GM19025 (cell line): Measurements from ENCODE around the gene RAB10.
"Not testable (repeated sequence)": the region's sequence is repeated elsewhere in the genome, so short reads cannot be mapped to it uniquely, and the experiment has no call there.

ENCODE experiments used
- ATAC-seq: cut with Tn5 transposase; IDR thresholded peaks from one replicate; pipeline ENCODE4 v1.9.1; 2021; ENCODE audit warnings: mild to moderate bottlenecking, low read depth, moderate library complexity; ENCODE audit not compliant: unreplicated experiment

RAB10 gene

DNA sequence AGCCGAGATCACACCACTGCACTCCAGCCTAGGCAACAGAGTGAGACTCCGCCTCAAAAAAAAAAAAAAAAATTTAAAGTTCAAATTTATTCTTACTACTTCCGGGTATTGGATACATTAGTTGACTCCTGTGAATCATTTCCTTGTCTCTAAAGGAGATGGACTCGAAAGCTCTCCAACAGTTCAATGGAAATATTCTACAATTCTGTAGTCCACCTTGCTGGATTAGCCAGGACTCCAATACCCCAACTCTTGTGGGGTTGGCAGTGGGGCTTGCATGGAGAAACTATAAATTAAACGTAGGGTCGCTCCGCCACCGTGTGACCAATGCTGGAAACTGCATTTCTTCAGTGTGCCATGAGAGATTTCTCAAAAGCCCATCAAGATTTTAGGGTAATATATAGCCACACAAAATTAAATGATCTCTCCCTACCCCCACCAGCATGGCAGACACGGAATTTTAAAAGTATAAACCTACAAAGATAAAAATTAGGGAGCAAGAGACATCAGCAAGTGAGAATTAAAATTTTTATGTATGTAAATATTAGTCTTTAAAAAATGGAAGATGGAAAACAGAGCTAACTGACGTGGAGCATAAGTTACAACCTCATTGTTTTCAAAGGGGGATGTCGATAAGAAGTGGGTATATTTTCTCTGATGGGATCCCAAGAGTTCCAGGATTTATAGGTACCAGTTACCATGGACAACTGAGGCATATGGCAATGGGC, 111.2 kb downstream of the RAB10 start:
- no peak for ATAC-seq

DNA sequence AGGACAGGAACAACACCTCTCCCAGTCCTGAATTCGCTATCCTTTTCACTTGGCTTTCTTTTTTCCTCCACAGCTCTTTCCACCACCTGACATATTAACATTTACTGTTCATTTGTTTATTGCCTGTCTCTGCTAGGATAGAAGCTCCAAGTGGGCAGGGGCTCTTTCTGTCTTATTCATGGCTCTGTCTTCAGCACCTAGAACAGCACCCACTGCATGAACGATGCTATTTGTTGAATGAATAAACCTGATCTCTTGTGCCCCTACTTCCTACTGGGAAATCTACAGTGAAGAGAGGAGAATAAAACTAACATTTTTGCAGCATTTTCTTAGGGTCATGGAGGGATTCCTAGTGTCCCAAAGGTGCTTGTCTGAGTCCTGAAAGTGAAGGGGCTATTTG, 114.6 kb downstream of the RAB10 start:
- no peak for ATAC-seq

DNA sequence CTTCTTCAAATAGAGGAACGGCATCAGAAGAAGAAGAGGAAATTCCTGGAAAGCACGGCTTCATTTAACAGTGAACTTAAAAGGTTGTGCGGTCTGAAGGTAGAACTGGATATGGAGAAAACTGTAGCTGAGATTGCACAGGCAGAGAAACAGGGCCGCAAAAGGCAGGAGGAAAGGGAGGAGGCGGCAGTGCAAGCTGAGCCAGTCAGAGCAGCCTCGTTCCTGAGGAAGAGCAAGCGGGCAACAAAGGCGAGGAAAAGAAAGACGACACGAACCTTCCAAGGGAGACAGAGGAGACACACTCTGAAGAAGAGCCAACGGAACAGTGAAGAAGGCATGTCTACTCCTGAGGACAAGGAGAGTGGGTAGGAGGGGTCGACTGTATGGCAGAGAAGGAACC, 116.4 kb downstream of the RAB10 start:
- ATAC-seq: no peak

DNA sequence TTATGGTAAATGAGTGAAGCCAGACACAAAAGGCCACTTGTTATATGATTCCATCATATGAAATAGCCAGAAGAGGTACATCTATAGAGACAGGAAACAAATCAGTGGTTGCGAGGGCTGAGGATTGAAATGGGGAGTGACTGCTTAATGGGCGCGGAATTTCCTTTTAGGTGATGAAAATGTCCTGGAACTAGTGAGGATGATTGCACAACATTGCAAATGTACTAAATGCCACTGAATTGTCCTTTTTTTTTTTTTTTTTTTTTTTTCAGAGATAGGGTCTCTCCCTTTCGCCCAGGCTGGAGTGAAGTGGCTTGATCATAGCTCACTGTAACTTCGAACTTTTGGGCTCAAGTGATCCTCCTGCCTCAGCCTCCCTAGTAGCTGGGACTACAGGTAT, 123.7 kb downstream of the RAB10 start:
- no peak for ATAC-seq

DNA sequence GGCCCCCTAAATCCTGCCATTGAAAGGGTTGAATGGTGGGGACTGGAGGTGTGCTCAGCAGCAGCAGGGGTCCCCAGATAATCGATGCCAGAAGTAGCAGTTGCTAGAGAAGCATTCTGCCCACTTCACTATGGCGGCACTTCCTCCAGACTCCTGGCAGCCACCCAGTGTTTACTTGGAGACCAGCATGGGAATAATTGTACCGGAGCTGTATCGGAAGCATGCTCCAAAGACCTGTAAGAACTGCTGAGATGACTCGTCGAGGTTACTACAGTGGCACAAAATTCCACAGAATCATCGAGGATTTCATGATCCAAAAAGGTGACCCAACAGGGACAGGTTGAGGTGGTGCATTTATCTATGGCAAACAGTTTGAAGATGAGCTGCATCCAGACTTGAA, 128.0 kb downstream of the RAB10 start:
- ATAC-seq: no peak

DNA sequence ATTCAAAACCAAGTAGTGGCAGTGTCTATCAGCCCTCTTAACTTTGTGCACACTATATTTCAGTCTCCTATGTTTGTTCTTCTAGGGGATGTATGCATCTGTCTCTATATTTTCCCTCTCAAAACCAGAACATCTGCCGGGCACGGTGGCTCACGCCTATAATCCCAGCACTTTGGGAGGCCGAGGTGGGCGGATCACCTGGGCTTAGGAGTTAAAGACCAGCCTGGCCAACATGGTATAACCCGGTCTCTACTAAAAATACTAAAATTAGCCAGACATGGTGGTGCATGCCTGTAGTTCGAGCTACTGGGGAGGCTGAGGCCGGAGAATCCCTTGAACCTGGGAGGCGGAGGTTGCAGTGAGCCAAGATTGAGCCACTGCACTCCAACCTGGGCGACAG, 129.1 kb downstream of the RAB10 start:
- no peak for ATAC-seq

DNA sequence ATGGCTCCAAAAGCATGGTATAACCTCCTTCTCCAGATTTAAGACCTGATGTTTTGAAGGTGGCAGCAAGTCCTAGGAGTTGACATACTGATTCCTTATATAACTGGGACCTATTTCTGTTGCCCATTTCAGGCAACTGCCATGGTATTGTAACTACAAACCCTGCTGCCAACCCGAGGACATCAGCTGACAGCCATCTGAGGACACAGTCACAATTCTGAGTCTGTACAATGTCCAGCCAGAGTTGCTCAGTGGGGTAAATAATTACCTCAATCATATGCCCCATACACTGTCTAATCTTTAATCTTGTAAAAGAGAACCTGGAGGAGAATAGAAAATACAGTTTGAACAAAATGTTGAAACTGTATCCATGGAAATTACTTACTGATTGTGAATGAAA, 130.3 kb downstream of the RAB10 start:
- no peak for ATAC-seq

DNA sequence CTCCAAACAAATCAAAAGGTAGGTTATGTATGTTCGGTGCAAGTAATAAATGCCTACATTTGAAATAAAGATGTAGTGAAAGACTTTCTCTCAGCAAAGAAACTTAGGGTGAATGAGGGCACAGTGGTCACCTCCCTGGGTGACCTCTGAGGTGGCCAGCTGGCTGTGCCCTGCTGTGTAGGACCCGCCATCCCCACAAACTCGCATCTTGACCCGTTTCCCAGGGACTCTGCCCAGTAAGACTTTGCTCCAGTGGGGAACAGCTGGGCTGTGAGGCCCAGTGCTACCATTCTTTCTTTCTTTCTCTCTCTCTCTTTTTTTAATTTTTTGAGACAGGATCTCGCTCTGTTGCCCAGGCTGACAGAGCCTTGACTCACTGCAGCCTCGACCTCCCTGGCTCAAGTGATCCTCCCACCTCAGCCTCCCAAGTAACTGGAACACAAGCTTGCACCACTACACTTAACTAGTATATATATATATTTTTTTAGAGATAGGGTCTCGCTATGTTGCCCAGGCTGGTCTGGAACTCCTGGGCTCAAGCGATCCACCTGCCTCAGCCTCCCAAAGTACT, 130.8 kb downstream of the RAB10 start:
- ATAC-seq: no peak

DNA sequence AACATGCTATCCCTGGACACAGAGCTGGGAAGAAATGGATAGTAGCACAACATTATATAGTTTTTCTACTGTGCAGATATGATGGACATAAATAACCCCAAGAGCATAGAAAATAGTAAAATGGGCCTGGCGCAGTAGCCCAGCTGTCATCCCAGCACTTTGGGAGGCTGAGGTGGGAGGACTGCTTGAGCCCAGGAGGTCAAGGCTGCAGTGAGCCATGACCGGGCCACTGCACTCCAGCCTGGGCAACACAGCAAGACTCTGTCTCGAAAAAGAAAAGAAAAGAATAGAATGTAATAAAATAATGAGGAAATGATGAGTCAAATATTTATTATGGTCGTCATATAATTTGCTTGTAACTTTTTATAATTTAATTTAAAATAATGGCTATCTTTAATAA, 131.5 kb downstream of the RAB10 start:
- no peak for ATAC-seq

DNA sequence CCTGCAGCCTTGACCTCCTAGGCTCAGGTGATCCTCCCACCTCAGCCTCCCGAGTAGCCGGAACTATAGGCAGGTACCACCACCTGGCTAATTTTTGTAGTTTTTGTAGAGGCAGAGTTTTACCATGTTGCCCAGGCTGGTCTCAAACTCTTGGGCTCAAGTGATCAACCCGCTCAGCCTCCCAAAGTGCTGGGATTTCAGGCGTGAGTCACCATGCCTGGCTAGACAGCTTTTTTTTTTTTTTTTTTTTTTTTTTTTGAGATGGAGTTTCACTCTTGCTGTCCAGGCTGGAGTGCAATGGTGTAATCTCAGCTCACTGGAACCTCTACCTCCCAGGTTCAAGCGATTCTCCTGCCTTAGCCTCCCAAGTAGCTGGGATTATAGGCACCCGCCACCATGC, 132.7 kb downstream of the RAB10 start:
- ATAC-seq: not testable (repeated sequence)

DNA sequence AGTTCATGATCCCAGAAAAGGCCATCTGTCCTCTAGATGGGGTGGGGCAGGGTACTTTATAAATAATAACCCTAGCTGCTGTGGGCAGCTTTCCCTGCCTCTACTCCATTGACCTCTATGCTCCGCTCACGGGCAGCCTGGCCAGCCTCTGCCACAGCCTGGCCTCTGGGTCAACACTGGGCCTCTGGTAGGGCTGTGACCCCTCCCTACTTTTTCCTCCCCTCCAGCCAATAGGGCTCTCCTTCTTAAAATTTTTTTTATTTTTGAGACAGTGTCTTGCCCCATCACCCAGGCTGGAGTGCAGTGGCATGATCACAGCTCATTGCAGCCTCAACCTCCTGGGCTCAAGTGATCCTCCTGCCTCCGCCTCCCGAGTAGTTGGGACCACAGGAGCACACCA, 134.9 kb downstream of the RAB10 start:
- ATAC-seq: no peak

DNA sequence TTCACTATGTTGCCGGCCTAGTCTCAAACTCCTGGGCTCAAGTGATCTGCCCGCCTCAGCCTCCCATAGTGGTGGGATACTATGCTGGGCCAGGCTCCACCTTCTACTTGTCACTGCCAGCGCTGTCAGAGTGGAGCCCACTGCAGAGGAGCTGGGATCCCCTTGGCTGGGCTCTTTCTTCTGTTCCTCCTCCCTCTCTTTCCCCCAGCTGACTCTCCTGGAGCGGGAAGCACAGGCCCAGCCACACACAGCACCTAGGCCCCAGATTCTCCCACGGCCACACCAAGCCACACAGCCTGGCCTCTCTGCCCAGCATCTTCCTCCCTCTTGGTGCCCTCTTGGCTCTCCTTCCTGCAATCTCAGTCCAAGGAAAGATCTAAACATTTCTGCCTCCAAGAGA, 135.3 kb downstream of the RAB10 start:
- ATAC-seq: no peak

DNA sequence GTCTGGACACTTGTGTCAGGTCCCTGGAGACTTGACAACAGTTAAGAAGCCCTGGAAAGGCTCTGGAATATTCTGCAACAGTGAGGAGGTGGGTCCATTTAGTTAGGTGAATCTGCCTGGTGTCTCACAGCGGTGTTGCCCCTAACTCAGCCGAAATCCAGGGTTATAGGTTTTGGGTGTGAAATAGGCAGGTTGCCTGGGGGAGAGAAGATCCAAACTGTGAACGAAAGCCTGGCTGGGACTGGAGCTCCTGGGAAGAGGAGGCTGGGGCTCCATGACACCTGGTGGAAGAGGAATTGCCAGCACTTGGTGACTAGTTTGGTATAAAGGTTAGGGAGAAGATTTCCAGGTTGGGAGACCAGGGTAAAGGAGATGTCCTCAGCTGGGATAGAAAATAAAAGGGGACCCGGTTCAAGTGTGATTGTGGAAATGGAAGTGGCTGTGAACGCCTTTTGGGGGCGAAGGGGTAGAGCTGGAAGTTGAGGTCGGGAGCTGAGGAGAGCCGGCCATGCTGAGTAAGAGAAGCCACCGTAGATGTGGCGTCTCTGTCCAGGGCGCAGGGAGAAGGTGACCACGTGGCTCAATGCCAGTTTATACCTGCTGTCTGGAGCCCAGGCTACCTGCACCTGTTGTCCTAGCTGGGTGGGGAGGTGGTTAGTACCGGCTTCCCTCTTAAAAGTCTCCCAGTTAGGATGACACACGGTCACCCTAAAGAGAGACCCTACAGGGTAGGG, 136.0 kb downstream of the RAB10 start:
- no peak for ATAC-seq

DNA sequence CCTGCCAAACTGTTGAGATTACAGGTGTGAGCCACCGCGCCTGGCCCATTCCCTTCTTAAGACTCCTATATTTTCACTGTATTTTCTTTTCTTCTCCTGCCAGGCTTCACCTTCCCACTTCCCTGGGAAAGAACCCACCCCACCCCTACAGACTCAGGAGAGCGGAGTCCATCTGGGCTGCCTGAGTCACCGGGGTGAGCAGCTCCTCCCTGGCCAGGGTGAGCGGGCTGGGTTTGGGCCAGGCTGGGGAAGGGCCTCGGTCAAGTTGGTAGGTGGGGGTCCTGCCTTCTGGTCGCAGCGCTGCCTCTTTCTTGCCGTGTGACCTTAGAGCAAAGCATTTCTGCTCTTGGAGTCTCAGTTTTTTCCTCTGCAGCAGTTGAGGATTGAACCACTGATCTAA, 136.9 kb downstream of the RAB10 start:
- ATAC-seq: no peak

DNA sequence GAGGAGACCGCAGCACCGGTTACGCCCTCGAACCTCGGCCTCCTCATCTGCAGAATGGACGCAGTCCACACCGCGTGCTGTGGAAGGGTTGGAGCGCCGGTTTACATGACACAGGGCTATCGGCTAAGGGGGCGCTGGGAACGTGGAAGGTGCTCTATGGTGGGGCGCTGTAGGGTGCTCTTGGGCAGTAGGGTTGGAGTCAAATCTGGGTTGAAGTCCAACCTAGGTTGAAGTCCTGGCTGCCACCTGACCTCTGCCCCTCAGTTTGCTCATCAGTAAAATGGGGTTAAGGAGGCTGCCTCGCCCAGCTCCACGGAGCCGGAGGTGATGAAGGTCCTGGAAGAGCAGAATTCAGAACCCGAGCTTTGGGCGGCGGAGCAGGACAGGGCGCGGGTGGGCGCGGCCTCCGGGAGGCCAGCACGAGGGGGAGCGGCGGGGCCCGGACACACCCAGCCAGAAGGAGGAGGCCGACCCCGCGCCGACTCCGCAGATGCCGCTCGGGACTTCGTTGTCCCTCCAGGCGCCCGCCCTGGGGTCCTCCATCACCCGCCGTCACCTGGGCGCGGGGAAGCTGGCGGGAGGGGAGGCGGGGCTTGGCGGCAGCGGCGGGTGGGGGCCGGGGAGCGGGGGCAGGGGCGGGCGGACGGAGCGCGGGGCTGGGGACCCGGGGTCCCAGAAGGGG, 138.4 kb downstream of the RAB10 start:
- no peak for ATAC-seq

DNA sequence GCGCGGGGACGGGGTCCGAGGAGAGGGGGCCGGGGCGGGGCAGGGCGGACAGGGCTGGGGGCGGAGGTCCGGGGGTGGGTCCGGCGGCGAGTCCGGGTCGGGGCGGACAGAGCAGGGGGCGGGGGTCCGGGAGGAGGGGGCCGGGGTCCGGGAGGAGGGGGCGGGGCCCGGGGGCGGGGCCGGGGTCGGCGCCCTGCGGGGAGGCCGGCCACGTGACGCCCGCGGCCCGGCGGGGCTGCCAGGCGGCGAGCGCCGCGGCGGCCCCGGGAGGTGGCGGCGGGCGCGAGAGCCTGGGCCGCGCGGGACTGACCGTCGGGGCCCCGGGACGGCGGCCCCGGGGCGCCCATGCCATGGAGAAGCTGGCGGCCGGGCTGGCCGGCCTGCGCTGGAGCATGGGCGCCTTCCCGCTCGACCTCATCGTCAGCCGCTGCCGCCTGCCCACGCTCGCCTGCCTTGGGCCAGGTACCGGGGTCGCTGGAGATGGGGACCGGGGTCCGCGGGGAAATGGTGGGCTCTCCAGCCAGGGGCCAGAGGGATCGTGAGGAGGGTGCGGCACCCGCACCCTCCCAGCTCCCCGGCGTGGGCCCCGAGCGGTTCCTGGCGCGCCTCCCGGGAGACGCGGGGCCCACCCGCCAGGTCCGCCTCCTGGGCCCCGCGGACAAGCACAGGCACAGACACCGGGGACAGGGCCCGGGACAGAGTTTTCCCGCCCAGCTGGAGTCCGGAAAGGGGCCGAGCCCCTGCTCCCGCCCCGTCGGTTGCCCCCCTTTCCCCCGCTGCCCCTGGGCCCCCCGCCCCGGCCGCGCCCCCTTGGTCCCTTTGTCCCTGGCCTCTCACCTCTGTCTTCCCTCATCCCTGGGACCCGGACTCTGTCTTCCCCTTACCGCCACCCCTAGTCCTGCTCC, 139.2 kb downstream of the RAB10 start, which contains the start of gene GAREM2:
Gene GAREM2 (plus strand): TSS at position 218 of the 905 bp plus-strand sequence. CDS start 133 bp downstream, at position 351.
- ATAC-seq: no peak

DNA sequence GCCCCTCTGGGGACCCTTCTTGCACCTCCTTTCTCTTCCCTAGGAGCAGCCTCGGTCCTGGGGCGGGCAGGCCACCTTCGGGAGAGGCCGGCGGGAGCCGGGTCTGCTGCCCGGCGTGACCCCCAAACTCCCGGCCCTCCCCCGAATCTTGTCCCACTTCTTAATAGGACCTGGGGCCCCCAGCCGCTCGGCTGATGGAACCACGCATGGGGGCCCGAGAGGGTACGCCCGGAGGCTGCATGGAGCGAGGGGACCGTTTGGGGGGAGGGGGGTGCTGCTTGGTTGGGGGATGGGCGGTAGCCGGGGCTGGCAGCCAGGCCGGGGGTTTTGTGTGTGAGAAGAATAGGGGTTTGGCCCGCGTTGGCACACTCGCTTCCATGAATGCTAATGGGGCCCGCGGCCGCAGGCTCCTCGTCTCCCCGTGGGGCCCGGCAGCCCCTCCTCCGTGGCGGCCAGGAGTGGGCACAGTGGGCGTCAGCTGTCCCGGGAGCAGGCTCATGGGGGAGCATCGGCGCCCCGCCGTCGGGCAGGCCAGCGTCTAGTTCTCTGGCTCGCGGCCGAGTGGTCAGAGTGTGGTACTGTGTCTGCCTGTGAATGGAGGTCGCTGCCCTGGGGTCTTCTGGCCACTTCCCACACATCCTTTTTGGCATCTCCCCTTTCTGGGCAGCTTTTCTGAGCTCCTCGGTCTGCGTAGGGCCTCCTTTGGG, 140.0 kb downstream of the RAB10 start:
- no peak for ATAC-seq

DNA sequence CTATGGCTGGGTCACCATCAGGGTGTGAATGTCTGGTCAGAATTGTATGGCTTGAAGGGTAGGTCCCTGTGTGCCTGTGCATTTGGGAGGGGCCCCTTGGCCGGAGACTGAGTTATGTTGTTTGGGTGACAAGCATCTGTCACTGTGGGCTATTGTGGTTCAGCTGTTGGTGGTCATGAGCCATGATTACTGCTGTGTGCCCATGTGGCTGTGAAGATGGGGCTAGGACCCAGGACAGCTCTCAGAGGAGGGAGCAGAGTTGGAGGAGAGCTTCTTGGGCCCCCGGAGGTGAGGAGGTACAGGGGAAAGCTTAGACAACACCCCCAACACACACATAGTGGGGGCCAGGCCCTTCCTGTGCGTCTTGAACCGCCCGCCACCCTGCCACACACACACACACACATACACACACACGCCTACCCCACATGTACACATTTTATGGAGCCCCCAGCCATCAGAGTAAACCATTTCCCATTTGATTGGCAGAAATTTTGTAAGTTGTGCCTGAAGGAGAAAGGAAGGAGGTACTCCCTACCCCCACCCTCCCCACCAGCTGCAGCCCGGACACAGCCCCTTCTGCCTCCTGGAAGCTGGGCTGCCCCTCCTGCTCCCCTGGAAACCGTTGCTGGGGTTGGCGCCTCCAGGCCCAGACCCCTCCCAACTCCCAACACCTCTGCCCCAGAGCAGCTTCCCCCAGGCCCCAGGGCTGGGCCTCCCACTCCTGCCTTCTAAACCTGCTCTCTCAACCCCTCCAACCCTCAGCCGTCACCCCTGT, 141.0 kb downstream of the RAB10 start:
- ATAC-seq: no peak
